ENCODE data around the gene C6orf15. TPM values are rescaled to one million over a fixed set of nuclear protein-coding genes. Genes with fewer than 3 reads are reported as not detected.
"Not testable (repeated sequence)": the region's sequence is repeated elsewhere in the genome, so short reads cannot be mapped to it uniquely, and the experiment has no call there.

The C6orf15 gene
- total and polyA plus RNA-seq, 2 of the 8 experiments (the other 6 are each of a cell fraction or from before 2014, with no cell fraction given), result not detected

GRCh38 chr6:31067028-31067427 lies 45.3 kb downstream of the C6orf15 start:
- H3K79me1 ChIP-seq (ENCODE audit: low read depth, low read length); H3K27me3 ChIP-seq (replicated peaks in 1 of 4; ENCODE audit: control insufficient read depth in 3 of 4, extremely low read depth in 1 of 4, insufficient read depth in 3 of 4, low read length in 3 of 4); POLR2A ChIA-PET (ENCODE audit: partially characterized antibody); H3K27ac ChIP-seq (ENCODE audit: low read depth, low read length); H3K14ac ChIP-seq (ENCODE audit: insufficient read length); DNase-seq (ENCODE audit: low read depth in 1 of 2, low spot score in 2 of 2); H4K5ac ChIP-seq (ENCODE audit: insufficient read length, low read depth, low read length); H4K8ac ChIP-seq (ENCODE audit: extremely low read depth, insufficient read depth, low read length); H4K91ac ChIP-seq (replicated peaks; ENCODE audit: insufficient read length, low read length); FAIRE-seq; H3K4me2 ChIP-seq (ENCODE audit: insufficient read depth in 1 of 2, low read depth in 2 of 2, low read length in 2 of 2); H2AFZ ChIP-seq (ENCODE audit: low read length); H2BK20ac ChIP-seq (ENCODE audit: low read length); H3K23ac ChIP-seq (ENCODE audit: insufficient read length); H2BK15ac ChIP-seq (ENCODE audit: low read length); H3K36me3 ChIP-seq (ENCODE audit: control insufficient read depth in 2 of 4, insufficient read depth in 4 of 4, low read length in 3 of 4); H3K79me2 ChIP-seq (ENCODE audit: control insufficient read depth in 1 of 2, insufficient read depth in 2 of 2, low read length in 2 of 2); H2BK12ac ChIP-seq (ENCODE audit: low read depth, low read length); H3K23me2 ChIP-seq (ENCODE audit: low read depth, low read length); H4K20me1 ChIP-seq (replicated peaks in 1 of 2; ENCODE audit: control insufficient read depth in 1 of 2, insufficient read depth in 2 of 2, low read length in 2 of 2); H3K18ac ChIP-seq (ENCODE audit: extremely low read depth, low read length); H3K4me3 ChIP-seq (ENCODE audit: extremely low read depth in 1 of 4, insufficient read depth in 2 of 4, low read depth in 3 of 4, low read length in 4 of 4); H2BK120ac ChIP-seq (replicated peaks; ENCODE audit: low read depth, low read length); H2BK5ac ChIP-seq (ENCODE audit: low read depth, low read length); H3K4ac ChIP-seq (replicated peaks; ENCODE audit: insufficient read length, low read depth, low read length); H2AK5ac ChIP-seq (ENCODE audit: low read depth, low read length); H3K56ac ChIP-seq (replicated peaks; ENCODE audit: insufficient read length, low read depth, low read length); H3K9ac ChIP-seq (replicated peaks in 1 of 4; ENCODE audit: extremely low read depth in 1 of 4, low read depth in 3 of 4, low read length in 3 of 4); H3K9me3 ChIP-seq (ENCODE audit: insufficient read depth in 2 of 2, low read depth in 1 of 2, low read length in 1 of 2): not testable (repeated sequence)
- H3K4me1 ChIP-seq (replicated peaks in 1 of 4; ENCODE audit: control insufficient read depth in 3 of 4, insufficient read depth in 4 of 4, low read length in 3 of 4), result peaks cover 3 to 11% (median 6%) of the 10 kb centered on the region in 4 experiments; a peak in 6 of 7 replicates
- WGBS, 2 experiments (ENCODE audit: extremely low coverage in 1 of 2, insufficient coverage in 1 of 2, insufficient read length in 1 of 2, insufficient replicate concordance in 2 of 2, low coverage in 1 of 2, low lambda C conversion rate in 2 of 2, missing lambda C conversion rate in 1 of 2), result 92% methylated on average over 6 of the region's 32 CpGs; no CpG with 5 or more reads in 1 of the 2 experiments
- CTCF ChIA-PET (ENCODE audit: partially characterized antibody), result interaction anchor here (0.6 to 4.4 kb wide), 3 partner anchors 17 to 337 kb away, joined by 3 to 143 read pairs (median 53); partner anchors contain the start of gene VARS2

Data from H1 (cell line).